Ecto neural progenitor cell (in vitro differentiated cells): Measurements from ENCODE around the gene IL17RD.
A peak's percentile ranks its signal among the peaks of the same experiment; 100 is the strongest.
"Not testable (repeated sequence)": the region's sequence is repeated elsewhere in the genome, so short reads cannot be mapped to it uniquely, and the experiment has no call there.

Experiments
- DNase-seq: peaks from one replicate; pipeline ENCODE4 v3.0.0-alpha.2; 2018; ENCODE audit warnings: low spot score

IL17RD gene

GRCh38 chr3:57093489-57093888 lies 71.7 kb downstream of the IL17RD start:
- no peak for DNase-seq

- DNase-seq = no peak
Observed at GRCh38 chr3:57091521-57092273, 73.5 kb downstream of the IL17RD start.

GRCh38 chr3:57089043-57089442 lies 76.1 kb downstream of the IL17RD start:
- DNase-seq = no peak

- no peak for DNase-seq
Observed at GRCh38 chr3:57088503-57088902, 76.7 kb downstream of the IL17RD start.

- no peak for DNase-seq
Observed at GRCh38 chr3:57087361-57088092, 77.6 kb downstream of the IL17RD start.

- DNase-seq = no peak
Observed at GRCh38 chr3:57086201-57086600, 79.0 kb downstream of the IL17RD start.

GRCh38 chr3:57085211-57085610 lies 79.9 kb downstream of the IL17RD start:
- DNase-seq = no peak

GRCh38 chr3:57083266-57083995 lies 81.7 kb downstream of the IL17RD start:
- DNase-seq = not testable (repeated sequence)

- DNase-seq = no peak
Observed at GRCh38 chr3:57082481-57082880, 82.7 kb downstream of the IL17RD start.

- no peak for DNase-seq
Observed at GRCh38 chr3:57081173-57081572, 84.0 kb downstream of the IL17RD start.

GRCh38 chr3:57080171-57080570 lies 85.0 kb downstream of the IL17RD start:
- DNase-seq = no peak

- no peak for DNase-seq
Observed at GRCh38 chr3:57079474-57079831, 85.7 kb downstream of the IL17RD start.

GRCh38 chr3:57078635-57079473 lies 86.3 kb downstream of the IL17RD start:
- peak; percentile 83 for DNase-seq

GRCh38 chr3:57078344-57078634 lies 86.9 kb downstream of the IL17RD start:
- DNase-seq = no peak

- DNase-seq = no peak
Observed at GRCh38 chr3:57077630-57078343, 87.4 kb downstream of the IL17RD start.

GRCh38 chr3:57076422-57076951 lies 88.7 kb downstream of the IL17RD start:
- no peak for DNase-seq

- no peak for DNase-seq
Observed at GRCh38 chr3:57074135-57074534, 91.0 kb downstream of the IL17RD start.

- DNase-seq = no peak
Observed at GRCh38 chr3:57073628-57074027, 91.5 kb downstream of the IL17RD start.

GRCh38 chr3:57069503-57069902 lies 95.7 kb downstream of the IL17RD start:
- DNase-seq = no peak

- DNase-seq = no peak
Observed at GRCh38 chr3:57068437-57069089, 96.6 kb downstream of the IL17RD start.

- DNase-seq = no peak
Observed at GRCh38 chr3:57066471-57066870, 98.7 kb downstream of the IL17RD start.
